ENCODE measurements around the gene FAM229A.
"Not testable (repeated sequence)": the region's sequence is repeated elsewhere in the genome, so short reads cannot be mapped to it uniquely, and the experiment has no call there.

Gene FAM229A

GRCh38 chr1:32362474-32363313, at the start of gene FAM229A, which contains the start of gene TSSK3:
TSS of gene FAM229A (minus strand) at chr1:32362485. CDS start at chr1:32362091, 394 bp downstream.
TSS of gene TSSK3 (plus strand) at chr1:32362539. CDS start at chr1:32362702, 163 bp downstream.
- no peak for FAIRE-seq

- no peak for FAIRE-seq
These were observed 49.0 kb upstream of the FAM229A start for GRCh38 chr1:32411261-32411660.

GRCh38 chr1:32406629-32407111, 44.4 kb upstream of the FAM229A start:
- no peak for FAIRE-seq

DNA sequence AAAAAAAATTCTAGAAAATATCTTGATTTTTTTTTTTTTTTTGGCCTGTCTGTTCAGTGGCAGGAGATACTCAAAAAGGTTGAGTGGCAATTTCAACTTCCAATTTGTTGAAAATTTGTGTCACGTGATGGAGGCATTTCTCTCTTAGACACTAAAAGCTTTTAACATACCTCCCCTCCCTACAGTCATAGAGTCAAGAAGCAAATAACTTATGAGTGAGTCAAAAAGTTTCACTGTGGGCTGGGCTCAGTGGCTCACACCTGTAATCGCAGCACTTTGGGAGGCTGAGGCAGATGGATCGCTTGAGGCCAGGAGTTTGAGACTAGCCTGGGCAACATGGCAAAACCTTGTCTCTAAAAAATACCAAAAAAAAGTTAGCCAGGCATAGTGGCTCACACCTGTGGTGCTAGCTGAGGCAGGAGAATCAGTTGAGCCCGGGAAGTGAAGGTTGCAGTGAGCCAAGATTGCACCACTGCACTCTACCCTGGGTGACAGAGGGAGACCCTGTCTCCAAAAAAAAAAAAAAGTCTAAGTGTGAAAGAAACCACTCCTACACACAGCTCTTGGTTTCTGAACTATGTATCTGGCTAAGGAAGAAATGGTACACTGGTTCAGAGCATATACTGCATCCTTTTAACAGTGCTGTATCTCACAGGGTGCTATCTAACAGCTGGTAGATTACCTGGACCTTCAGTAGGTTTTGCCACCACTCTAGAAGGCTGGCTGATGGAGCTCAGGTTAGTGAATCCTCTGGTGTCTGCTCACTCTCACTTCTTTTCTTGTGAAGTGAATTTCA, 43.6 kb upstream of the FAM229A start:
- no peak for FAIRE-seq

GRCh38 chr1:32404946-32405345, 42.7 kb upstream of the FAM229A start:
- FAIRE-seq: no peak

DNA sequence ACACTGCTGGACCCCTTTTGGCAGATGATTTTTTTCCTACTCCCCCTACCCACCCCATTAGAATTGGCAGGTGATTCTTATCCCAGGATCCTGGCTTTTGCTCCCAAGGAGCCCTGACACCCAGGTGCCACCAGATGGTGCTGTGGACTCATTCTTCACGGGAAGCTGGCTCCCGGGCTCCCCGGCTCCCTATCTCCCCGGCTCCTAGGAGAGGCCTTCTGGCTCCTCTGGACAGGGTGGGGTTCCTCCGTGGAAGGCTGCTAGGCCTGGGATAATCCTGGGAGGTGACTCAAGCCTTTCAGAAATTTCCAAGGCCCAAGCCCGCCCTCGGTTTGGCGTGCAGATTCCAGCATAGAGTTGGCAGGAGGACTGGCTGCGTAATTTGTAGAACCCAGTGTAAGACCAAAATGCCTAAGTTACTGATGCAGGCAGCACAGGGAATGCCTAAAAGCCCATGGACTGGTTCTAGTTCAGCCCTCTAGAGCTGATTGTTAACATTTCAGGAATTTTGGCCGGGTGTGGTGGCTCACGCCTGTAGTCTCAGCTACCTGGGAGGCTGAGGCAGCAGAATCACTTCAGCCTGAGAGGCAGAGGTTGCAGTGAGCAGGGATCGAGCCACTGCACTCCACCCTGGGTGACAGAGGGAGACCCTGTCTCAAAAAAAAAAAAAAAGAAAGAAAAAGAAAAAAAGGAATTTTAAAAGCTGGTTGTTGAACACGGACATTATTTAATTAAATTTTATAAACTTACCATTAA, 38.8 kb upstream of the FAM229A start:
- FAIRE-seq: peak; percentile 49

DNA sequence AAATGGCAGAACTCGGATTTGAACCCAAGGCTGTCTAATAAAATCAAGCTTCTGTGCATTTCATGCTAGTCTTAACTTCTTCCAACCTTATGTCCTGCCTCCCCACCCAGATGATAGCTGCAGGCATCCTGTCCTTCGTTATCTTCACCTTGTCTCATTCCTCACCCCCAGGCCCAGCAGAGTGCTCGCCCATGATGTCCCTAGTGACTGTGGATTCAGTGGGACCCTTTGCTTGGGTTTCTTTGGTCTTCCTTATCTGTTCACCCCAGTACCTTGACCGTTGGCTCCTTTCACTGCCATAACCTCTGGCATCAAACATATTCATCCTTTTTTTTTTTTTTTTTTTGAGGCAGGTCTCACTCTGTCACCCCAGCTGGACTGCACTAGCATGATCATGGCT, 37.6 kb upstream of the FAM229A start:
- FAIRE-seq: no peak

DNA sequence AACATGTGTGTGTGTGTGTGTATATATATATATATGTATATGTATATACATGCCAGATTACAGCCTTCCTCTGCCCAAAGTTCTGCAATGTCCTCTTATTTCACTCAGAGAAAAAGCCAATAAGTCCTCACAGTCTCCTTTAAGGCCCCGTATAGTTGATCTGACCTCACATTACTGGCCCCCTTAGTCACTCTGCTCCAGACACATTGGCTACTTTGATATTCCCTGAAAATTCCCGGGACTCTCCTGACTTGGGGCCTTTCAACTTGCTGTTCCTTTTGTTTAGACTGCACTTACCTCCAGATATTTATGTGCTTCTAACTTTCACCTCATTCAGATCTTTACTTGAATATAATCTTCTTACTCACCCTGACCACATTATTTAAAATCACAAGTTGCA, 36.1 kb upstream of the FAM229A start:
- no peak for FAIRE-seq

GRCh38 chr1:32396524-32396923, 34.2 kb upstream of the FAM229A start:
- FAIRE-seq: not testable (repeated sequence)

DNA sequence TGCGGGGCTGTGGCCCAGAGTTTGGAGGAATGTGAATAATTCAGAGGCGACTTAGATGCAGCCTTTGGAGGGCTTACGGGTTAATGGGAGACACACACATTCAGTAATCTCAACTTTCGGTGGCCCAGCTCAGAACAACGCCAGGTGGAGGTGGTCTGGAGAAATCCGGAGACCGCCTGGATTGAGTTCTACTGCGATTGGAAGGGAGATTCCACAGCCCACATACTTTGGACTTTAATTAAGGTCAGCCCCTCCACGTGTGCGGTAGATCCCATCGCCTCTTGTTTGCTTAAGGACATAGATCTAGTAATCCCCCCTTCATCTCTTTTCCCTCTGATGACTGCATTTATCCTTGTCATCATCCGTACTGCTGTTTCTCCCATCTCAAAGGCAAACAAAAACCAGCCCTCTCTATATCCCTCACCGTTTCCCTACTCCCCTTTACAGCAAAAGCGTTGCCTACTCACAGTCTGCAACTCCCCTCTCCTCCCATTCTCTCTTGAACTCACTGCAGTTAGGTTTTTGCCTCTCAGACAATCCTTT, 32.7 kb upstream of the FAM229A start:
- FAIRE-seq: no peak

- peak; percentile 99 for FAIRE-seq
These were observed 32.0 kb upstream of the FAM229A start, which contains the start of gene BSDC1 for GRCh38 chr1:32394141-32394889. TSS of gene BSDC1 (minus strand) at chr1:32394441. CDS start at chr1:32394414, 27 bp downstream.

DNA sequence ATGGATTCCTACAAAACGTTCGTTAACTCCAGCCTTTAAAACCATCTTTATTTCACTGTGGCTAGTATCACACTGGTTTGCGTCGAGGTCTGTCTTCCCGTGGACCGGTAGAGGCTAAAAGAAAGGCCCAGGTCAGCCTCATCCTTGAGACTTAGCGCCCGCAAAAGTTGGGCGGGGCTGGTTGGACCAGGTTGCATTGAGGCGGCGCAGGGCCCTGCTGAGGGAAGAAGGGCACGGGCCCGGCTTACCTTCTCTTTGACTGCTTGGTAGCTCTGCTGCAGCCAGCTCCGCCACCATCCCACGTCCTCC, 31.5 kb upstream of the FAM229A start:
- FAIRE-seq: no peak

DNA sequence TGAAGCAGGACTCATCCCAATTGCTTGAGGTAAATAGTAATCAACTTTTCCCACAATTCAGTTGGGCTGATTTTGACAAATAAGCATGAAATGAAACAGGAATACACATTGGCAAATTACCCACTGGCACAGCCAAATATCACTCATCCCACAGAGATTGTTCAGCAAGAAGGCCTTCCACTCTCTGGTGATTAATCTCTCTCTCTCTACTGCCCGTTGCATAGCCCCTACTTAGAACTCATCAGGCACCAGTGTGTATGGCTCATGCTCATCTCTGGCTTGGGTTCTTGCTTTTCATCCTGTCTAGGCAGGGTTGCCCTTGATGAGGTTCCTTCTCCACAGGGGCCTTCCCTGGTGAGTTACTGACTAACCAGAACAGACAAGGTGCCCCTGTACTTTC, 30.9 kb upstream of the FAM229A start:
- no peak for FAIRE-seq

GRCh38 chr1:32392325-32392724, 30.0 kb upstream of the FAM229A start:
- FAIRE-seq: no peak

GRCh38 chr1:32390904-32391870, 28.9 kb upstream of the FAM229A start:
- no peak for FAIRE-seq

DNA sequence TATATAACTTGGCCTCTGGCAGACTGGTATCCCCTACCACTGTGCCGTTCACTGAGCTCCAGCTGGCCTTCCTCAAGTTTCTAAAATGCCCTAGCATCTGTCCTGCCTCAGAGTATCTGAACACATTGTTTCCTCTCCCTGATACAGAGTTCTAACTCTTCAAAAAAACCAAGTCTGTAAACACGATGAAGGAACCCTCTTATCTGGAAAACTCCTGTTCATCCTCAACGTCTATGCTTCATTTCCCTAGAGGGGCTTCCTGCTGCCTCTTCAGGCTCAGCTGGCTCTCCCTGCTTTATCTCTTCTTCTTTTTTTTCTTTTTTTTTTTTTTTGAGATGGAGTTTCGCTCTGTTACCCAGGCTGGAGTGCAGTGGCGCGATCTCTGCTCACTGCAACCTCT, 26.4 kb upstream of the FAM229A start:
- no peak for FAIRE-seq

GRCh38 chr1:32386676-32387392, 24.5 kb upstream of the FAM229A start:
- no peak for FAIRE-seq

- no peak for FAIRE-seq
These were observed 17.8 kb upstream of the FAM229A start for GRCh38 chr1:32380057-32380456.

DNA sequence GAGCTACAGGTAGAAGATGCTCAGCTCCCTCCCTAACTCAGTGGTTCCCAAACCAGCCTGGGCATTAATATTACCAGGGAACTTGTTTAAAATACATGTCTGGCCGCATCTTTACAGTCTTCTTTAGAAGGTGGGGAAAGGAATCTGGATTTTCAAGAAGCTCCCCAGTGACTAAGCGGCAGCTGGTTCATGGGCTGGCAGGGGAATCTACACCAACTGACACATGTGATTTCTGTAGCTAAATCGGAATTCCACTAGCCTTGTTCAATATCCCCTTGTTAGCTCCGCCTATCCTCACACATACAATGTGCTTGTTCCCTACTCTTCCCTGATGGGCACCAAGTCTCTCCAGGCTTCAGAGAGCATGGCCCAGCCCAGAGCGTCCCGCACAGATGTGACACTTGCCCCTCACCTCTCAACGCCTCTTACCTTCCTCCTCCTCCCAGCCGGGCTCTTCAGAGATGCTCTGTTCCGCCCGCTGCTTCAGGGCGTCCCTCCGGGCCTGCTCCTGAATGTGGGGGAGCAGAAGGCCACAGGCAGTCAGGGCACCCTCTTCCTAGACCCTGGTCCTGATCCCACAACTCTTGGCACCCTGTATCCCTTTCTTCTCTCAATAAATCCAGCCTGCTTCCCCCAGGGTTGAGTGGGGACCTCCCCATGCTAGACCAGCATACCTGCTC, 15.4 kb upstream of the FAM229A start:
- no peak for FAIRE-seq
